Astrocyte of the spinal cord (primary cell): ENCODE results near the gene RBM27.

ENCODE experiments used
- DNase-seq: peaks from one replicate; pipeline ENCODE4 v3.0.0; 2011; ENCODE audit warnings: low read depth, low spot score
- H3K4me3 ChIP-seq: 2 replicates; pipeline ENCODE4 v1.5.1; 2011; ENCODE audit warnings: low read depth, mild to moderate bottlenecking, low read length, moderate library complexity
- CTCF ChIP-seq: IDR thresholded peaks from 2 replicates; pipeline ENCODE4 v1.5.1; 2012; ENCODE audit warnings: low read depth, mild to moderate bottlenecking, low read length, inconsistent platforms
- in situ Hi-C: cut with HindIII; loops from 2 replicates; pipeline ENCODE4 v1.10.0; 2017; ENCODE audit warnings: low sequenced_read_pairs

Gene RBM27

DNA sequence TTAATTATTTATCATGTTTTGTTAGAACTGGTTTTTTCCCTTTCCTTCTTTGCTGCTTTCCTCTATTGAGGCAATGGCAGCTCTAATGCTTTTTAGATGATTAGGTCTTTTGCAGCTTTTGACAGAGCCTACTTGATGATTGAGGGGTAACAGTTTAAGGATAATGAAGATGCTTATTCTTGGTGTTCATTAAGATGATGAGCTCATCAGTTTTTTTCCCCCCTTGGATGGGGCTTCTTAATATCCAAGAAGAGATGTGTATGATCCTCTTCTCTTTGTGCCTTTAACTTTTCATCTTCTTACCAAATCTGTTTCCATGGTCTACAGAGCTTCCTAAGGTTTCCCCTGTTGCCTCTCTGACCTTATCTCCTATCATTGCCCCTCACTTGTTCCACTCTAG lies 15.8 kb downstream of the RBM27 start:
- no peak for TF ChIP-seq CTCF
- H3K4me3 ChIP-seq: no peak overlapping the region
- no peak for DNase-seq
- in situ Hi-C loops: no loop called here

- no peak for DNase-seq
- in situ Hi-C loops: no loop called here
- TF ChIP-seq CTCF: no peak
- H3K4me3 ChIP-seq: no peak overlapping the region
Measured at GRCh38 chr5:146221234-146221633, 17.8 kb downstream of the RBM27 start.

DNA sequence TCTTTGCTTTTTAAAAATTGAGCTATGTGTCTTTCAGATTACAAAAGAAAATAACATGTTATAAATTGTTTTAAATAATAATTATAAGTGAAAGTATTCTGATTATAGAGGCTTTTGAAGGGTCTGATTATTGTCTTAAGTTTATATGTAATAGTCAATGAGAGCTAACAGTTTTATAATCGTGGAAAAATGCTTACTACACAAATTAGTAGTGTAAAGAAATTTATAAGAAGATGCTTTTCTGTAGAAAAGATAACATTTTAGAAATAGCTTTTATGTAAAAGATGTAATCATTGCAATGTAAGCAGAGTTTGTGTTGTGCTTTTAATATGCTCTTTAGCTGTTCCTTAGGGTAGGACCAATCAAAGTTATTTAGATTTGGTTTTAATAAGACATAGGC lies 18.6 kb downstream of the RBM27 start:
- H3K4me3 ChIP-seq: no peak overlapping the region
- DNase-seq: no peak
- in situ Hi-C loops: no loop called here
- no peak for TF ChIP-seq CTCF

GRCh38 chr5:146223179-146223578 lies 19.8 kb downstream of the RBM27 start:
- H3K4me3 ChIP-seq: no peak overlapping the region
- no peak for DNase-seq
- TF ChIP-seq CTCF: no peak
- in situ Hi-C loops: no loop called here

DNA sequence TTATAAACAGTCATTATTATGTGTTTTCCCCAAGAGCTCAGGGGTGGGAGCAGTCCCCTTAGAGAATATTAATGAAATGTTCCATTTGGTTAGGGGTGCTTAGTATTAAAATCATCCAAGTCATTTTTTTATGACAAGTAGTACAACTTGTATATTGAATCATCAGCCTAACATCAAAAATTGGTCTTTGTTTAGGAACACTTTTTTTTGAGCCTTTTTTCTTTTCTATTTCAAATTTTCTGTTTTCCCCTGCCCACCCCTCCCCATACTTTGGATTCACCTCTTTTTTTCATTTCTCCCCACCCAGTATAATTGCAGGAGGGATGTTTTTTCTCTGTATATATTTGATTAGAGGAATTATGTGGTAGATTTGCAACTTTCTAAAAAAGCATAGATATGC lies 25.8 kb downstream of the RBM27 start:
- in situ Hi-C loops: no loop called here
- no peak for DNase-seq
- no peak for TF ChIP-seq CTCF

DNA sequence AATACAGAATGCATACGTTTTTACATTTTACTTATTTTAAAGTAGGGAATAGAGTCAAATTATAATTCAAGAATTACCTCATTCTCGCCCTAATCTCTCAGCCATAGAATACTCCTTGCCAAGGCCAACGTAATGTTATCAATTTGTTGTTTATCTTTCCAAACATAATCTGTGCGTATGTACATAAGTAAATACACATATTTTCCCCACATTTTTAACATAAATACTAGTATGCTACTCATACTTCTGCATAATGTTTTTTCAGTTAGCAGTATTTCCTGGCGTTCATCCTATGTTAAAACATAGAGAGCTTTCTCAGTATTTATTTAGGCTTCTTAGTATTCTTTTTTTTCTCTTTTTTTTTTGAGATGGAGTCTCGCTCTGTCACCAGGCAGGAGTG lies 28.8 kb downstream of the RBM27 start:
- TF ChIP-seq CTCF: no peak
- in situ Hi-C loops: no loop called here
- H3K4me3 ChIP-seq: no peak overlapping the region
- DNase-seq: no peak

More for the DNA sequence above, 25.8 kb downstream of the RBM27 start:
- no peak overlapping the region for H3K4me3 ChIP-seq

GRCh38 chr5:146233441-146233840 lies 30.0 kb downstream of the RBM27 start:
- in situ Hi-C loops: no loop called here
- TF ChIP-seq CTCF: no peak
- H3K4me3 ChIP-seq: no peak overlapping the region
- no peak for DNase-seq
